RWPE2 (cell line): ENCODE results near the gene ANKS1B.

Experiments used
- ATAC-seq: fragments of 200-7000 bp; cut with Tn5 transposase; 3 replicates; pipeline ENCODE4 v1.9.1; 2021; ENCODE audit warnings: low read depth
- DNase-seq: peaks from one replicate; pipeline ENCODE4 v3.0.0-alpha.2; 2020; ENCODE audit warnings: low spot score
- H3K27ac ChIP-seq: fragments of 450-650 bp; 2 replicates; pipeline ENCODE4 v1.5.1; 2017; ENCODE audit warnings: mild to moderate bottlenecking; ENCODE audit not compliant: poor library complexity, severe bottlenecking
- H3K27me3 ChIP-seq: fragments of 250-450 bp; sonication (Bioruptor Pico); 2 replicates; pipeline ENCODE4 v1.5.1; 2021; ENCODE audit warnings: mild to moderate bottlenecking, moderate library complexity; ENCODE audit not compliant: insufficient read depth, poor library complexity, severe bottlenecking
- H3K36me3 ChIP-seq: fragments of 250-450 bp; sonication (Bioruptor Pico); 2 replicates; pipeline ENCODE4 v1.5.1; 2020; ENCODE audit warnings: low read depth, mild to moderate bottlenecking, moderate library complexity
- H3K4me1 ChIP-seq: fragments of 250-450 bp; sonication (Bioruptor Pico); 2 replicates; pipeline ENCODE4 v1.5.1; 2021; ENCODE audit warnings: mild to moderate bottlenecking, moderate library complexity; ENCODE audit not compliant: insufficient read depth, poor library complexity, severe bottlenecking
- H3K4me3 ChIP-seq: fragments of 250-450 bp; sonication (Bioruptor Pico); 2 replicates; pipeline ENCODE4 v1.5.1; 2021; ENCODE audit warnings: mild to moderate bottlenecking, moderate library complexity; ENCODE audit not compliant: severe bottlenecking
- H3K9me3 ChIP-seq: fragments of 250-450 bp; sonication (Bioruptor Pico); 2 replicates; pipeline ENCODE4 v1.5.1; 2021; ENCODE audit warnings: mild to moderate bottlenecking, moderate library complexity; ENCODE audit not compliant: severe bottlenecking
- CTCF ChIP-seq: fragments of 450-650 bp; IDR thresholded peaks from one replicate; pipeline ENCODE4 v1.5.1; 2017; ENCODE audit warnings: mild to moderate bottlenecking, moderate library complexity; ENCODE audit not compliant: poor library complexity, severe bottlenecking

ANKS1B gene

GRCh38 chr12:98864363-98864762 lies 1120.4 kb downstream of the ANKS1B start:
- Histone ChIP-seq H3K27ac (no peak overlapping the region), H3K4me1 (no peaks in the 10 kb centered on the region), H3K36me3 (no peaks in the 10 kb centered on the region), H3K27me3 (no peaks in the 10 kb centered on the region), H3K9me3 (no peaks in the 10 kb centered on the region), H3K4me3 (no peak overlapping the region)
- ATAC-seq (no peak), DNase-seq (no peak)
- TF ChIP-seq CTCF, result no peak

GRCh38 chr12:98863167-98863566 lies 1121.6 kb downstream of the ANKS1B start:
- no peak overlapping the region for H3K4me3 ChIP-seq
- H3K27me3 ChIP-seq, result no peaks in the 10 kb centered on the region
- H3K36me3 ChIP-seq, result no peaks in the 10 kb centered on the region
- no peaks in the 10 kb centered on the region for H3K9me3 ChIP-seq
- ATAC-seq (no peak), DNase-seq (no peak)
- no peak for TF ChIP-seq CTCF
- H3K27ac ChIP-seq, result no peak overlapping the region
- H3K4me1 ChIP-seq, result no peaks in the 10 kb centered on the region

GRCh38 chr12:98861251-98861650 lies 1123.5 kb downstream of the ANKS1B start:
- no peak for TF ChIP-seq CTCF
- Histone ChIP-seq H3K9me3 (no peaks in the 10 kb centered on the region), H3K36me3 (no peaks in the 10 kb centered on the region), H3K27me3 (no peaks in the 10 kb centered on the region), H3K4me1 (no peaks in the 10 kb centered on the region), H3K4me3 (no peak overlapping the region), H3K27ac (no peak overlapping the region)
- ATAC-seq (no peak), DNase-seq (no peak)

- Histone ChIP-seq H3K36me3 (no peaks in the 10 kb centered on the region), H3K4me3 (no peak overlapping the region)
Observed at GRCh38 chr12:98856897-98857540, 1127.7 kb downstream of the ANKS1B start.

More at GRCh38 chr12:98856897-98857540, 1127.7 kb downstream of the ANKS1B start:
- H3K9me3 ChIP-seq, result no peaks in the 10 kb centered on the region
- no peak overlapping the region for H3K27ac ChIP-seq
- no peak for TF ChIP-seq CTCF
- no peaks in the 10 kb centered on the region for H3K4me1 ChIP-seq
- DNase-seq (no peak), ATAC-seq (no peak)
- H3K27me3 ChIP-seq, result no peaks in the 10 kb centered on the region
